Memory B cell (primary cell): Measurements from ENCODE around the gene CSF2.

Experiments used
- ATAC-seq: fragments of 150-1000 bp; cut with Tn5 transposase; 2 replicates; pipeline ENCODE4 v1.10.0; 2021; ENCODE audit warnings: low read depth, mild to moderate bottlenecking, moderate library complexity
- DNase-seq, 2 donors: peaks; one replicate each; pipeline ENCODE4 v3.0.0; 2022; ENCODE audit warnings: low spot score in 2 of 2
- H3K27ac Mint-ChIP-seq: one replicate; pipeline ENCODE4 v1.8.0; 2022; ENCODE audit warnings: mild to moderate bottlenecking, moderate library complexity, mixed read lengths
- H3K27me3 Mint-ChIP-seq: one replicate; pipeline ENCODE4 v1.8.0; 2022; ENCODE audit warnings: mixed read lengths
- H3K36me3 Mint-ChIP-seq: one replicate; pipeline ENCODE4 v1.8.0; 2022; ENCODE audit warnings: mild to moderate bottlenecking, mixed read lengths
- H3K4me1 Mint-ChIP-seq: one replicate; pipeline ENCODE4 v1.8.0; 2022; ENCODE audit warnings: mixed read lengths
- H3K4me3 Mint-ChIP-seq: one replicate; pipeline ENCODE4 v1.8.0; 2022; ENCODE audit warnings: mild to moderate bottlenecking, moderate library complexity, mixed read lengths
- H3K9me3 Mint-ChIP-seq: one replicate; pipeline ENCODE4 v1.8.0; 2022; ENCODE audit warnings: mixed read lengths

Gene CSF2

DNA sequence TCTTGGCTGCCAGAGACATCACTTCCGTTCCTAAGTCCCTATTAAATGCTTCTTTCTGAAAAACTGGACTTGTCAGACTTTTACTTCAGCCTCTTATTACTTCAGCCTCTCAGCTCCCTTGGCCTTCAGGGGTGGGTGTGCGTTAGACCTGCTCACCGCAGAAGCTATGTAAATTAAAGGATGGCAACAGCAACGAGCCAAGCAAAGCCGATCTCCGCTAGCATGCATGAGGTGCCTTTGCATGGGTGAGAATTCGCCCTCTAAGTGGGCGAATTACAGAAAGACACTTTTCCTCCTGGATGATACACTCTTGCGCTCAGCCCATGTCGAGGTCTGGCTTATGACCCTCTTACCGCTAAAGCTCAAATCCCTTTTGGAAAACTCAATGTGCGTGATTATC, 24.0 kb upstream of the CSF2 start:
- H3K4me3 Mint-ChIP-seq: no peak overlapping the region
- ATAC-seq (no peak), DNase-seq (peak in 1 of 2 donors; percentile 4)
- H3K27me3 Mint-ChIP-seq: peaks cover 5% of the 10 kb centered on the region
- no peaks in the 10 kb centered on the region for H3K9me3 Mint-ChIP-seq
- no peaks in the 10 kb centered on the region for H3K4me1 Mint-ChIP-seq
- no peak overlapping the region for H3K27ac Mint-ChIP-seq
- H3K36me3 Mint-ChIP-seq: no peaks in the 10 kb centered on the region

DNA sequence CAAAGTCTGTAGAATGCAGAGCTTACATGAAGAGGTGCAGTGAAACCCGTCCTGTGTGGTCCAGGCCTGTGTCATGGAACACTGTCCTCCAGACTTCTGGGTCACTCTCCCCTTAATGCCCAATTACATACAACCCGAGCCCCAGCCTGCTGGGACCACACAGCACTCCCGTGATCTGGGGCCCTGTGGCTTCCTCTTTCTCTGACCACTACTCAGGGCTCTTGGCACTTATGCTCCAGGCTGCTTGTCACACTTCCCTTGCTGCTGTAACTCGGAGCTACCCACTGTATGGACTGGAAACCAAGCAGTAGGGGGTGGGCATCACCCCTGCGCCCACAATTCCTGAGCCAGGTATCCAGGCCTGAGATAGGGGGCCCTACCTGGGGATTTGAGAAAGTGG, 23.5 kb upstream of the CSF2 start:
- peaks cover 5% of the 10 kb centered on the region for H3K27me3 Mint-ChIP-seq
- peak in 1 of 2 donors; percentile 8 for DNase-seq
- no peak for ATAC-seq
- H3K4me1 Mint-ChIP-seq: no peaks in the 10 kb centered on the region
- no peaks in the 10 kb centered on the region for H3K36me3 Mint-ChIP-seq
- H3K27ac Mint-ChIP-seq: no peak overlapping the region
- no peaks in the 10 kb centered on the region for H3K9me3 Mint-ChIP-seq
- no peak overlapping the region for H3K4me3 Mint-ChIP-seq

DNA sequence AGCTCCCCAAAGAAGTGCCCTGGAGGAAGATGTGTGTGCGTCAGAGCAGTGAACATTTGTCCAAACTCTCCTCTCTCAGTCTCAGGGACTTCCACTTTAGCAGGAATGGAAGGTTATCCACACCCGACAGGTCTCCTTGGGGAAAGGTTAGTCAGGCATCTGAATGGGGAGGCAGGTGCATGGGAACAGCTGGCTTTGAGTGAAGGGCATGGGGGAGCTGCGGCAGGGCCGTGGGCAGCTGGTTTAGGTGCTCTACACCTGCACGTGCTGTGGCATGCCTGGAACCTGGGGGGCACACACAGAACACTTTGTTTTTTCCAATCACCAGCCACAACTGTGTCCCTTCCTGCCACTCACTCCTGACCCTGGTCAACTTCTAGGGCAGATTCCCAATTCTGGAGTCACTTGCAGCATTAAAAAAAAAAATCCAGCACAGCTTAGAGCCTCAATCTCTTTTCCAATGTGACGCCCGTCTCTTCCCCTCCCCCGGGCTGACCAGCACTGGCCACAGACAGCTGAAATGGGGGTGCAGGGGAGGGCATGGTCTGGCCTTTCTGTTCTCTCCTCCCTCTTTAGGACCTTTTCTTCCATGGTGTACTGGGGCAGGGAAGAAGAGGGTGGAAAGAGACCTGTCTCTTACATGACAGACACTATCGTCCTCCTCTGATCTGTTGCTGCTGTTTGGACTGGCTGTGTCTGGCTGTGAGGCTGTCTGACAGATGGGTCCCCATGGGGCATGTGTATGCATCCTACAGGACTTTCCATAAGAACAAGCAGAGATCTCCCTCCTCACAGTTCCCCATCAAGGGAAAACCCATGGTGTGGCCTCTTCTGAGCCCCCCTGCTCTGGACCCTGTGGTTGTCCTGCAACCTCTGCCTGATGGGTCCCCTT, 22.7 kb upstream of the CSF2 start:
- H3K4me3 Mint-ChIP-seq: no peak overlapping the region
- H3K27me3 Mint-ChIP-seq: peaks cover 5% of the 10 kb centered on the region
- DNase-seq (peak in 1 of 2 donors; percentile 6), ATAC-seq (no peak)
- no peaks in the 10 kb centered on the region for H3K9me3 Mint-ChIP-seq
- H3K36me3 Mint-ChIP-seq: no peaks in the 10 kb centered on the region
- H3K4me1 Mint-ChIP-seq: no peaks in the 10 kb centered on the region
- H3K27ac Mint-ChIP-seq: no peak overlapping the region

DNA sequence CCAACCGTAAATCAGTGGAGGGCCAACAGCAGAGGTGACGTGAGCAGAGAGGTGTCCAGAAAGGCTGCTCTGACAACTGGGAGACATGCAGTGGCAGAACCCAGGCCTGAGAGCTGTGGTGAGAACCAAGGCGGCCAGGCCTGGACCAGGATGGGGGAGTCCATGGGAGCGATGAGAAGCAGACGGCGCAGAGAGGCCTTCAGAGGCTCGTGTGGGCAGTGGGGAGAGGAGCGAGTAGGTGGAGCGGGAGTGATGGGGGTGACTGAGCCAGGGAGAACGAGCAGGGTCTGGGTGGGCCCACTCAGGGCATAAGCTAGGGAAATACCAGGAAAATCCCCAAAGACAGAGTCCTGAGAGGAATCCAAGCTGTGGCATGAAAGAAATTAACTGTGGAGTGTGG, 21.1 kb upstream of the CSF2 start:
- Mint-ChIP-seq H3K9me3 (no peaks in the 10 kb centered on the region), H3K27ac (no peak overlapping the region), H3K4me3 (no peak overlapping the region), H3K36me3 (no peaks in the 10 kb centered on the region), H3K4me1 (no peaks in the 10 kb centered on the region), H3K27me3 (peaks cover 7% of the 10 kb centered on the region)
- DNase-seq (no peak), ATAC-seq (no peak)

DNA sequence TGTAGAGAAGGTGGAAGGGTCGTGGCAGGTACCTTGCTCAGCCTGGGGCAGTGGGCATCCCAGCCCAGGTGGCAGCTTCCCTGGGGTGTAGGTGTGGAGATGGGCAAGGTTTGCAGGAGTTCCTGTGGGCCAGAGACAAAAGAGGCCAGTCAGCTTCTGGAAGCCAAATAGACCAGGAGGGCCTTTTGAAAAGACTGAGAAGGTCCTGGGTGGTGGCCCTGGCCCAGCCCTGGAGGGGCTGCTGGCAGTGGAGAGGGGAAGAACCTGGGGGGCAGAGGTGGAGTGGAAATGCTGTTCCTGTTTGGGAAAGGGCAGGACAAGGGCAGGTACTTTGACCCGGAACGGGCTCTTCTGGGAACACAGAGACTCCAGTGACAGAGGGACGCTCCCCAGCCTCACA, 20.1 kb upstream of the CSF2 start:
- Mint-ChIP-seq H3K27me3 (peaks cover 7% of the 10 kb centered on the region), H3K36me3 (no peaks in the 10 kb centered on the region)
- DNase-seq: peak in 1 of 2 donors; percentile 8

DNA sequence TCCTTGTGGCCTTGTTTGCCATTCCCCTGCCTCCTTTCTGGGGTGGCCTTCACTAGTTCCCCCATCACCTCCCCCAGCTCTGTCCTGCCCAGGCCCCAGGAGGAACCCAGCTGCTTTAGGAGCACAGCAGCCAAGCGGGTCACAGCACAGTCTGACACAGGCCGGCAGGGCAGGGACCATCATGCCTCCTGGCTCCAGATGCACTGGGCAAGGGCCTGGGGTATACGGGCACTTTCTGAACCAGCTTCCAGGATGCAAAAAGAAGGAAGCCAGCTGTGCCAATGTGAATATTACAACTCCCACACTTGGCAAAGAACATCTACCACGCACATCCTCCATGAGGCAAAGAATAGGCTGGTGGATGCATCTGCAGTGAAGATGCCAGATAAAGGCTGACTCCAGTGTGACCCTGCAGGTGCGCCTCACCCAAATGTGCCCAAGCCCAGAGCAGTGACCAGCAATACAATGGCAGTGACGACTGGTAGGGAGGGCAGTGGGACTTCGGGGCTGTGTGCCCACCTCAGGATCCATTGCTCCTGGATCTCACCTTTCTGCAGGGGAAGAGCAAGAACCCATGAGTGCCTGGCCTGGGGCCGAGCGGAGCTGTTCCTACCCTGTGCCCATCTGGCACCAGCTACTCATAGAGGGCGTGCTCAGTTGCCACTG, 19.4 kb upstream of the CSF2 start:
- no peak overlapping the region for H3K27ac Mint-ChIP-seq
- H3K4me1 Mint-ChIP-seq: no peaks in the 10 kb centered on the region
- H3K9me3 Mint-ChIP-seq: no peaks in the 10 kb centered on the region
- no peaks in the 10 kb centered on the region for H3K36me3 Mint-ChIP-seq
- DNase-seq (peak in 1 of 2 donors; percentile 6), ATAC-seq (no peak)
- H3K27me3 Mint-ChIP-seq: peaks cover 7% of the 10 kb centered on the region
- H3K4me3 Mint-ChIP-seq: no peak overlapping the region

More for the DNA sequence above, 20.1 kb upstream of the CSF2 start:
- H3K4me3 Mint-ChIP-seq: no peak overlapping the region
- no peak overlapping the region for H3K27ac Mint-ChIP-seq
- no peak for ATAC-seq
- H3K9me3 Mint-ChIP-seq: no peaks in the 10 kb centered on the region
- H3K4me1 Mint-ChIP-seq: no peaks in the 10 kb centered on the region

DNA sequence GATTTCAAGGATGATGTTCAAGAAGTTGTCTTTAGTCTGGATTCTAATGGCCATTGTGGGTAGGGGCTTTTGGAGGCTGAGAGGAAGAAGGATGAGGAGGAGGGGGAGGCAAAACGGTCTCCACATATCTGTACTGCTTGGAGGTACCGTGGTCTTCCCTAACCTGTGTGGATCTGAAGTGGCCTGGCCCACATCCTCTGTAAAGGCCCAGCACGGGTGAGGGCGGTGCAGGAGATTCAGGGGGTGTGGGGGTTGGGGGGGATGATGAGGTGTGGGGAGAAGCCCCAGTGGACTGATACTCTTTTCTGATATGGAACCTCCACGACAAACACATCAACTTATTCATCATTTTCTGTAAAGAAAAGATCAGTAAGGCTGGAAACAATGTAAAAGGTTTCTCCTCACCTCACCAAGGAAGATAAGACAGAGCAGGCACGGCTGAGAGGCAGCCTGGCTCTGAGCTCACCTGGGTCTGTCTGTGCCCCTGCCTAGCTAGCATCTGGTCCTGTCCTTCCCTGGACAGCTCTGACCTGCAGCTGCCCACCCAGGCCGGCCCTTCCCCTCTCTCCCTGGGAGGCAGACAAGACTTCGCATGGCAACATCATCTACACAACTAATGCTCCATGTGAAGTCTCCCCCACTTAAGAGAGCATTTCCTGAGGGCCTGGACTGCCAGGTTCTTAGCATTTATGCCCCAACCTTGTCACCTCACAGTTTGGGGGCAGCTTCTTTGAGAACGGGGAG, 18.7 kb upstream of the CSF2 start:
- peak in 1 of 2 donors; percentile 4 for DNase-seq
- H3K4me3 Mint-ChIP-seq: no peak overlapping the region
- ATAC-seq: no peak
- H3K27me3 Mint-ChIP-seq: peaks cover 7% of the 10 kb centered on the region
- H3K4me1 Mint-ChIP-seq: no peaks in the 10 kb centered on the region
- H3K9me3 Mint-ChIP-seq: no peaks in the 10 kb centered on the region
- no peak overlapping the region for H3K27ac Mint-ChIP-seq
- H3K36me3 Mint-ChIP-seq: no peaks in the 10 kb centered on the region

DNA sequence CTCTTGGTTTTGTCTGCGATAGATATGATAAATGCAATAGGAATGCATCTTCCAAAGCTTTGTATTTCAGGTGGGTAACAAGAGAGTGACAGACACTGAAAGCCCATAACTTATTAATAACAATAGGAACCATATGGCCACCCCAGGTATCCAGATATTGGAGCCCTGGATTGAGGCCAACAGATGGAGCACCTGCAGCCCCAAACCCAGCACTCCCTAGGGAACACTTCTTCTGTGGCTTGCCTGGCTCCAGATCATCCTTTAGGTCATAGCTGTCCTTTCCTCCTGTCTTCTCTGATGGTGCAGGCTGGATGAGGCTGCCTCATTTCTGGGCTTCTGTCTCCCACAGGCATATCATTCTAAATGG, 18.2 kb upstream of the CSF2 start:
- Mint-ChIP-seq H3K27me3 (peaks cover 7% of the 10 kb centered on the region), H3K4me1 (no peaks in the 10 kb centered on the region), H3K9me3 (no peaks in the 10 kb centered on the region)

DNA sequence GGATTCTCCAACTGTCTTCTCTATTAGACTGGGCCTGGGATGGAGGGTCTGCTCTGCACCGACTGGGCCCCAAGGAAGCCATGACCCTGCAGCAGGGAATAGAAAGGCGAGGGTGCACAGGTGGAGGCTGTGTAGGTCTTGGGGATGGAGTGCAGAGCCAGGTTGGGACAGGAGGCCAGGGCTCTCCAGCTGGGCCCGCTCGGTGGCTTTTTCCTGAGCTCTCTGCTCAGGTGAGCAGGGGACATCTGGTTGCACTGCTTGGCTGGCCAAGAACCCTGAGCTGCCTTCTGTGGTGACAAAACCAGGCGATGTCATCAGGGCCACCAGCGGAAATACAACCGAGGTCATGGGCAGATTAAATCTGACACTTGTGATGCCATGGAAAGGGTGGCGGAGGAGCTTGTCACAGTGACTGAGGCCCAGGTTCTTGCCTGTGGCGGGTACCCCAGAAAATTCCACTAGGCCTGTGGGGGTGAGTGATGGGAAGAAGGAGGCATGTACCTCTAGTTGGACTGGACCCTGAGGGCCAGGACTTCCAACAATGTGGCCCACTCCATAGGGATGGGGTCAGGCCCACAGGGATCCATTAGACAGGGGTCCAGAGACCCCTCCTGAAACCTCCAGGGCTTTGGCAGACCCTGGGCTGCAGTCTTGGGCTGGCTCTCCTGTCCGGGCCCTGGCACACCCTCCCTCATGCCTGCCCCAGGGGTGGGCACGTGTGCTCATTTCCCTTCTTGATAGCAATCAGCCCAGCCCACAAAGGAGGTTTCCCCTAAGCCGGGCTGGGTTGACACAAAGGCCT, 17.6 kb upstream of the CSF2 start:
- Mint-ChIP-seq H3K9me3 (no peaks in the 10 kb centered on the region), H3K27me3 (peaks cover 7% of the 10 kb centered on the region), H3K4me3 (no peak overlapping the region), H3K27ac (no peak overlapping the region), H3K36me3 (no peaks in the 10 kb centered on the region), H3K4me1 (no peaks in the 10 kb centered on the region)
- no peak for ATAC-seq
- DNase-seq: no peak

More for the DNA sequence above, 18.2 kb upstream of the CSF2 start:
- no peak for ATAC-seq
- Mint-ChIP-seq H3K36me3 (no peaks in the 10 kb centered on the region), H3K27ac (no peak overlapping the region), H3K4me3 (no peak overlapping the region)
- DNase-seq: peak in 1 of 2 donors; percentile 5

DNA sequence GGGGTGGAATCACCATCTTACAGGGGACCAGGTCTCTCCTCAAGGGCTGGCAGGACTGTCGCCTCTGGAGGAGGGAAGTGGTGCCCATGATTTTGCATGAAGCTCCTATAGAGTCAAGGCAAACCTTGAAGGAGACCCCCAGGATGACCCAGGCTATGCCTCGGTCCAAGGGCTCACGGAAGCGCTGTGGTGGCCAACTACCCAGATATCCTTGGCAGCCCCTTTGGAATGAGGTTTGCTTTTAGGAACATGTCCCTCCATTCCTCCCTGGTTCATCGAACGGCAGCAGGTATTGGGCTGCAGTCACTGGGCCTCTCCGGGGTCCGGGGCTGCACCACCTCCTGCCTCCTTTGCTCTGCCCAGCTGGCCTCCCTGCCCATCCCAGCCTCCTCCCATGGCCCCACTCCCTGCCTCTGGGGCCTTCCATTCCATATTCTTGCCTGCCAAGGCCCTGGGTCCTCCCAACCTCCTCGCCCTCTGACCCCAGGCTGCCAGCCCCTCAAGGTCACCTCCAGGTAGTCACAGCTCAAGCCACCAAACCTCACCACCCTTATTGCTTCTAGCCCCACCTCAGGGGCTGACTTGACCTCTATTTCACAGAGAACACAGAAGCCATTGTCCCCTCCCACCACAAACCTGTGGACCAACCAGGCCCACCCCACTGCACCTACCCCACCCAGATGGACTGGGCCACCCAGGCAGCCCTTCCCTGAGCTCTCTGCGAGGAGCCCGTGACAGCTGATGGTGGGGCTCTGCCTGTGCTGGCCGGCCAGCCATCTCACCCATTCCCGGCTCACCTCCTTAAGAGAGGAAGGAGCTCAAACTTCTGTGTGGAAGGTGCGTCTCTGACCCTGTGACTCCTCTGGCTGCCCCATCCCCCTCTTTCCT, 16.7 kb upstream of the CSF2 start:
- Mint-ChIP-seq H3K27me3 (peaks cover 7% of the 10 kb centered on the region), H3K4me3 (no peak overlapping the region), H3K36me3 (no peaks in the 10 kb centered on the region), H3K4me1 (no peaks in the 10 kb centered on the region), H3K9me3 (no peaks in the 10 kb centered on the region), H3K27ac (no peak overlapping the region)
- DNase-seq: peak in 1 of 2 donors; percentile 7
- ATAC-seq: no peak

DNA sequence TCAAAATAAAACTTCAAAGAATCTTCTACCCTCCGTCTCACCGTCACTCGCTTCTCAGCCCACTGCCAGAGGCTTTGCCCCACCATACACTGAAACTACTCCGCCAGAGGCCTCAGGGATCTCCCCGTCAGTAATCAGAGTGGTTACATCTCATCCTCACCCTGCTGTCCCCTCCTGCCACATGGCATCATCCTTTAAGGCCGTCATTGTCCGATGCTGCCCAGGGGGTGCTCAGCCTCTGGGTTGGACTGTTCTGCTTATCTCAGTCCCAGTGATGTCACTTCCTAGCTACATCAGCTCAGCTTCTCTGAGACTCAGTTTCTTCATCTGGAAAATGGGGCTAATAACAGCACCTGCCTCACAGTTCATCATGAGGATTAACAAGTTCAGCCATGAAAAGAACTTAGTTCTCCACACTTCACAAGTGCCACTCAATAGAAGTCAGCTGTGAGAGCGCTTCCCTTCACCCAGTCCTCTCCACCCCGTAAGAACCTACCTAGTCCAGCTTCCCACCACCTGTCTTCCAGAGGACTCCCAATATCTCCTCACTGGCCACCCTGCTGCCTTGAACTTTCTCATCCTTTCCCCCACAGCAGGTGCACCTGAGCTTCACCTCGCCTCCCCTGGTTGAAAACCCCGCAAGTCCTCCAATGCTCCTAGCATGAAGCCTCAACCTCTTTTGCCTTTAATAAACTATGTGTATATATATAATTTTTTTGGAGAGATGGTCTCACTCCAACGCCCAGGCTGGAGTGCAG, 15.9 kb upstream of the CSF2 start:
- H3K27ac Mint-ChIP-seq: no peak overlapping the region
- no peak overlapping the region for H3K4me3 Mint-ChIP-seq
- H3K9me3 Mint-ChIP-seq: no peaks in the 10 kb centered on the region
- peaks cover 3% of the 10 kb centered on the region for H3K27me3 Mint-ChIP-seq
- DNase-seq (peak in 1 of 2 donors; percentile 6), ATAC-seq (no peak)
- H3K4me1 Mint-ChIP-seq: no peaks in the 10 kb centered on the region
- H3K36me3 Mint-ChIP-seq: no peaks in the 10 kb centered on the region

DNA sequence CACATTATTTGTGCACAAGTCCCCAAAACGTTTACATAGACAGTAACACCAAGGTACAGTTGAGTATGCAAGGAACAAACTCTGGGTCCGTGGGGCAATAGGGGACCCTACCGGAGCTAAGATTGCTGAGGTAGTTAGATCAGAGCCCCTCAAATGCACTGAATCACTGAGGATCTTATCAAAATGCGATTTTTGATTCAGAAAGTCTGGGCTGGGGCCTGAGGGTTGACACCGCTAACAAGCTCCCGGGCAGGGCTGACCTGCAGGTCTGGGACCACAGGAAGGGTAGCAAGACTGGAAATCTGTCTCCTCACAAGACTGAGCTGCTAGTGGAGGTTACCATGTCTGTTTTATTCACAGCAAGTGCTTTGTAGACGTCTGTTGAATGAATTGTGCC, 14.9 kb upstream of the CSF2 start:
- ATAC-seq: no peak
- DNase-seq: no peak
- no peak overlapping the region for H3K27ac Mint-ChIP-seq
- peaks cover 3% of the 10 kb centered on the region for H3K27me3 Mint-ChIP-seq
- H3K4me3 Mint-ChIP-seq: no peak overlapping the region
- peaks cover 4% of the 10 kb centered on the region for H3K4me1 Mint-ChIP-seq
- H3K9me3 Mint-ChIP-seq: no peaks in the 10 kb centered on the region
- no peaks in the 10 kb centered on the region for H3K36me3 Mint-ChIP-seq
